CD4-positive, alpha-beta T cell treated with Interleukin-2 at 100 ng/mL for 4 hours (primary cell): ENCODE measurements around the gene TEX35.

Source experiments
- DNase-seq: peaks from one replicate; pipeline ENCODE4 v3.0.0-alpha.2; 2020; ENCODE audit warnings: low spot score

Gene TEX35

GRCh38 chr1:178512566-178513277 is at the start of gene TEX35:
Gene TEX35, plus strand, starts transcription at chr1:178513109. Its CDS starts 80 bp downstream, at chr1:178513189.
- DNase-seq = no peak

GRCh38 chr1:178464141-178464540 is 48.8 kb upstream of the TEX35 start:
- DNase-seq = no peak

GRCh38 chr1:178464566-178464965 is 48.3 kb upstream of the TEX35 start:
- DNase-seq = no peak

GRCh38 chr1:178465011-178465410 is 47.9 kb upstream of the TEX35 start:
- no peak for DNase-seq

GRCh38 chr1:178467837-178468236 is 45.1 kb upstream of the TEX35 start:
- DNase-seq = no peak

- DNase-seq = no peak
Measured at GRCh38 chr1:178470411-178470960, 42.4 kb upstream of the TEX35 start.

GRCh38 chr1:178472531-178472930 is 40.4 kb upstream of the TEX35 start:
- no peak for DNase-seq

GRCh38 chr1:178477373-178477772 is 35.5 kb upstream of the TEX35 start:
- DNase-seq = no peak

- DNase-seq = no peak
Measured at GRCh38 chr1:178477841-178478240, 35.1 kb upstream of the TEX35 start.

- DNase-seq = no peak
Measured at GRCh38 chr1:178483251-178483957, 29.5 kb upstream of the TEX35 start.

GRCh38 chr1:178484698-178485225 is 28.1 kb upstream of the TEX35 start:
- no peak for DNase-seq

GRCh38 chr1:178485541-178485981 is 27.3 kb upstream of the TEX35 start:
- no peak for DNase-seq

- no peak for DNase-seq
Measured at GRCh38 chr1:178486100-178487069, 26.5 kb upstream of the TEX35 start.

- no peak for DNase-seq
Measured at GRCh38 chr1:178487070-178487615, 25.8 kb upstream of the TEX35 start.

- no peak for DNase-seq
Measured at GRCh38 chr1:178488393-178488792, 24.5 kb upstream of the TEX35 start.

- DNase-seq = no peak
Measured at GRCh38 chr1:178489399-178489798, 23.5 kb upstream of the TEX35 start.

GRCh38 chr1:178490136-178490535 is 22.8 kb upstream of the TEX35 start:
- no peak for DNase-seq

GRCh38 chr1:178490967-178491366 is 21.9 kb upstream of the TEX35 start:
- DNase-seq = no peak

GRCh38 chr1:178491721-178492120 is 21.2 kb upstream of the TEX35 start:
- DNase-seq = no peak

GRCh38 chr1:178492341-178492740 is 20.6 kb upstream of the TEX35 start:
- no peak for DNase-seq

- DNase-seq = no peak
Measured at GRCh38 chr1:178493301-178493741, 19.6 kb upstream of the TEX35 start.
